HL-60 (cell line): Measurements from ENCODE around the gene DTD1.

Source experiments
- CTCF ChIP-seq: IDR thresholded peaks from one replicate; pipeline ENCODE4 v1.5.1; 2011; ENCODE audit warnings: low read length, control low read depth, inconsistent platforms; ENCODE audit not compliant: insufficient read depth
- GABPA ChIP-seq: IDR thresholded peaks from 2 replicates; pipeline ENCODE4 v1.6.1; 2012; ENCODE audit warnings: low read depth
- POLR2AphosphoS5 ChIP-seq: IDR thresholded peaks from 2 replicates; pipeline ENCODE4 v1.6.1; 2012; ENCODE audit warnings: low read depth
- SPI1 ChIP-seq: IDR thresholded peaks from 2 replicates; pipeline ENCODE4 v1.6.1; 2012; ENCODE audit warnings: low read depth, mild to moderate bottlenecking, borderline replicate concordance
- TF ChIP-seq, protein P1 (sequence below): IDR thresholded peaks from 2 replicates; pipeline ENCODE4 v1.6.1; 2012; ENCODE audit warnings: low read depth; ENCODE audit not compliant: insufficient replicate concordance

GRCh38 chr20:18567739-18568091 is 20.1 kb upstream of the DTD1 start:
- TF ChIP-seq, protein P1, sequence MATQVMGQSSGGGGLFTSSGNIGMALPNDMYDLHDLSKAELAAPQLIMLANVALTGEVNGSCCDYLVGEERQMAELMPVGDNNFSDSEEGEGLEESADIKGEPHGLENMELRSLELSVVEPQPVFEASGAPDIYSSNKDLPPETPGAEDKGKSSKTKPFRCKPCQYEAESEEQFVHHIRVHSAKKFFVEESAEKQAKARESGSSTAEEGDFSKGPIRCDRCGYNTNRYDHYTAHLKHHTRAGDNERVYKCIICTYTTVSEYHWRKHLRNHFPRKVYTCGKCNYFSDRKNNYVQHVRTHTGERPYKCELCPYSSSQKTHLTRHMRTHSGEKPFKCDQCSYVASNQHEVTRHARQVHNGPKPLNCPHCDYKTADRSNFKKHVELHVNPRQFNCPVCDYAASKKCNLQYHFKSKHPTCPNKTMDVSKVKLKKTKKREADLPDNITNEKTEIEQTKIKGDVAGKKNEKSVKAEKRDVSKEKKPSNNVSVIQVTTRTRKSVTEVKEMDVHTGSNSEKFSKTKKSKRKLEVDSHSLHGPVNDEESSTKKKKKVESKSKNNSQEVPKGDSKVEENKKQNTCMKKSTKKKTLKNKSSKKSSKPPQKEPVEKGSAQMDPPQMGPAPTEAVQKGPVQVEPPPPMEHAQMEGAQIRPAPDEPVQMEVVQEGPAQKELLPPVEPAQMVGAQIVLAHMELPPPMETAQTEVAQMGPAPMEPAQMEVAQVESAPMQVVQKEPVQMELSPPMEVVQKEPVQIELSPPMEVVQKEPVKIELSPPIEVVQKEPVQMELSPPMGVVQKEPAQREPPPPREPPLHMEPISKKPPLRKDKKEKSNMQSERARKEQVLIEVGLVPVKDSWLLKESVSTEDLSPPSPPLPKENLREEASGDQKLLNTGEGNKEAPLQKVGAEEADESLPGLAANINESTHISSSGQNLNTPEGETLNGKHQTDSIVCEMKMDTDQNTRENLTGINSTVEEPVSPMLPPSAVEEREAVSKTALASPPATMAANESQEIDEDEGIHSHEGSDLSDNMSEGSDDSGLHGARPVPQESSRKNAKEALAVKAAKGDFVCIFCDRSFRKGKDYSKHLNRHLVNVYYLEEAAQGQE, result no peak
- TF ChIP-seq CTCF (no peak), POLR2AphosphoS5 (no peak), GABPA (no peak), SPI1 (no peak)
